Measurements from ENCODE around the gene SEMA4D. TPM values are rescaled to one million over a fixed set of nuclear protein-coding genes. Genes with fewer than 3 reads are reported as not detected.

The SEMA4D gene
- total and polyA plus RNA-seq, 2 of the 13 experiments (the other 11 are each of a cell fraction or from before 2014, with no cell fraction given) = 0.13 to 0.16 TPM

GRCh38 chr9:89422151-89422975 lies 75.5 kb downstream of the SEMA4D start:
- in situ Hi-C loops (cut with HindIII; ENCODE audit: extremely low pct_ligation_motif_present, low pct_unique_long_range_greater_than_20kb) (no loop called here), intact Hi-C loops (cut with micrococcal nuclease; ENCODE audit: unreplicated experiment) (no loop called here)
- no TSS peak for BruUV-seq (replicated peaks)
- Histone ChIP-seq H3K36me3 (replicated peaks in 1 of 2; ENCODE audit: control insufficient read depth in 1 of 2, insufficient read depth in 2 of 2, low read length in 2 of 2) (no peaks in the 10 kb centered on the region), H3K4me2 (ENCODE audit: low read depth, low read length) (no peak overlapping the region), H3K79me2 (ENCODE audit: insufficient read depth, low read length) (no peaks in the 10 kb centered on the region), H4K20me1 (ENCODE audit: insufficient read depth, low read length) (no peaks in the 10 kb centered on the region), H3K27ac (ENCODE audit: extremely low read length, insufficient read depth, low read length) (no peak overlapping the region), H3K4me3 (replicated peaks in 1 of 3; ENCODE audit: insufficient read depth in 1 of 3, low read depth in 2 of 3, low read length in 3 of 3) (no peak overlapping the region), H2AFZ (ENCODE audit: low read length) (no peak overlapping the region), H3K27me3 (ENCODE audit: control insufficient read depth in 1 of 2, insufficient read depth in 2 of 2, low read length in 2 of 2) (peaks cover 1 to 16% of the 10 kb centered on the region in 2 experiments; a peak in 1 of 5 replicates), H3K9ac (ENCODE audit: insufficient read depth, low read depth, low read length) (no peak overlapping the region), H3K4me1 (ENCODE audit: insufficient read depth, low read length) (no peaks in the 10 kb centered on the region), H3K9me3 (ENCODE audit: low read length) (no peaks in the 10 kb centered on the region)
- WGBS (ENCODE audit: low lambda C conversion rate) = 63% methylated on average over 12 of the region's 16 CpGs
- ChIA-PET CTCF (ENCODE audit: low intra/inter-chr PET ratio, low total read pairs) (no interaction called here), POLR2A (no interaction called here)
- no peak for ATAC-seq
- FAIRE-seq = no peak
- DNase-seq (ENCODE audit: low spot score) = no peak
- TF ChIP-seq ZNF407 (CRISPR knock-in tag; IDR thresholded peaks at IDR 0.05; ENCODE audit: not compliant biosample characterization) (no peak), YY1 (IDR thresholded peaks at IDR 0.05; ENCODE audit: insufficient read depth, insufficient replicate concordance, low read depth, low read length) (no peak), ZBTB3 (CRISPR knock-in tag; IDR thresholded peaks at IDR 0.05; ENCODE audit: borderline replicate concordance, low read depth) (no peak), ZNF597 (CRISPR knock-in tag; IDR thresholded peaks at IDR 0.05) (no peak), SAP130 (CRISPR knock-in tag; IDR thresholded peaks at IDR 0.05; ENCODE audit: low read depth) (no peak), ZNF235 (CRISPR knock-in tag; IDR thresholded peaks at IDR 0.05; ENCODE audit: borderline replicate concordance) (no peak), ZBTB33 (CRISPR knock-in tag; IDR thresholded peaks at IDR 0.05) (no peak), CREM (IDR thresholded peaks at IDR 0.05) (no peak), CREM (CRISPR knock-in tag; IDR thresholded peaks at IDR 0.05) (no peak), MNT (IDR thresholded peaks at IDR 0.05) (no peak)
